GM18951 (cell line): ENCODE results near the gene SNRPN.
"Not testable (repeated sequence)": the region's sequence is repeated elsewhere in the genome, so short reads cannot be mapped to it uniquely, and the experiment has no call there.

ENCODE experiments used
- POLR2A ChIP-seq: IDR thresholded peaks from 4 replicates; pipeline ENCODE4 v1.6.1; 2011; ENCODE audit warnings: mild to moderate bottlenecking; ENCODE audit not compliant: insufficient read length, insufficient read depth; ENCODE audit errors: extremely low read depth
- in situ Hi-C: fragments of 300-500 bp; cut with MboI; formaldehyde crosslinking; loops from one replicate; pipeline ENCODE4 v1.12.0; 2022; ENCODE audit warnings: low sequenced_read_pairs, mixed read lengths, inconsistent platforms; ENCODE audit not compliant: unreplicated experiment

The SNRPN gene

DNA sequence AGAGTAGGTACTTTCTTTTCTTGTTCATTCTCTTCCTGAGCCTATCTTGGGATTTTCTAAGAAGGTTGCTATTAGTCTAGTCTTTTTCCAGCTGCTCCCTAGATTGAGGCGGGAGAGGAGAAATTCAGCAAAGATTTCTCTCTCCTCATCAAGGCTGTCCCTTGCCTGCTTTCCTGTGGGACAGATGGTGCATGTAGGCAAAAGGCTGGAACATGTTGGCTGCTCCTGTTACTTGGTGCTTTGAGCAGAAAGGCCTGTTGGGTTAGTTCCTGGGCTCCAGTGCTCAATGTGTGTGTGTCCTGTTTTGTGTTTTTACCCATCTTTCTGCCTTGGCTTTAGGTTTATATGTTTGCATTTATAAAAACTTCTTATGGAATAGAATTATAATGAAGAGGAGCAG lies 9.1 kb upstream of the SNRPN start:
- TF ChIP-seq POLR2A, result no peak
- in situ Hi-C loops, result no loop called here

DNA sequence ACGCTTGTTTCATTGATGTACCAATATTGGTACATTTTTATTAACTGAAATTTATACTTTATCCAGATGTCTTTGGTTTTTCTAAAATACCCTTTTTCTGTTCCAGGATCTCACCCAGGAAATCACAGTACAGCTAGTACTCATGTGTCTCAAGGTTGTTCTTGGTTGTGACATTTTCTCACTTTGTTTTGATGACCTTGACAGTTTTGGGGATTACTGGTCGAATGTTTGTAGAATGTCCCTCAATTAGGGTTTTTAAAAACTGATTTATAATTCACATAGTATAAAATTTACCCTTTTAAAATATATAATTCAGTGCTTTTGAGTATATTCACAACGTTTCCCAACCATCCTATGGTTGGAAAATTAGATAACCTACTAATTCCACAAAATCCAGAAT lies 6.3 kb upstream of the SNRPN start:
- TF ChIP-seq POLR2A, result no peak
- in situ Hi-C loops, result no loop called here

DNA sequence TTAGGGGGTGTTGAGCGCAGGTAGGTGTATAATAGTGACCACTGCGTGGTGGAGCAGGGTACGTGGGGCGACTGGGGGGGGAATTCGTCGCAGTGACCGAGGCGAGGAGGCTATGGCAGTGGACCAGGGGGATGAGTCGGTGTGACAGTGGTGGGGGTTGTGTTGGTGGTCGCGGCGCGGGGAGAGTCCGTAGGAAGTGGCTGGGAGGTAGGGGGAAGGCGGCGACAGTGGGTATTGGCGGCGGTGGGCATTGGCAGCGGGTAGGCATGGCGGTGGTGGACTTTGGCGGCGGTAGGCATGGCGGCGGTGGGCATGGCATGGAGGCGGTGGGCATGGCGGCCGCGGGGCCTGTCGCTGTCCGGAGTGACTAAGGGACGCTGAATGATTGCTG lies 739 bp downstream of the SNRPN start:
- in situ Hi-C loops, result no loop called here
- no peak for TF ChIP-seq POLR2A

DNA sequence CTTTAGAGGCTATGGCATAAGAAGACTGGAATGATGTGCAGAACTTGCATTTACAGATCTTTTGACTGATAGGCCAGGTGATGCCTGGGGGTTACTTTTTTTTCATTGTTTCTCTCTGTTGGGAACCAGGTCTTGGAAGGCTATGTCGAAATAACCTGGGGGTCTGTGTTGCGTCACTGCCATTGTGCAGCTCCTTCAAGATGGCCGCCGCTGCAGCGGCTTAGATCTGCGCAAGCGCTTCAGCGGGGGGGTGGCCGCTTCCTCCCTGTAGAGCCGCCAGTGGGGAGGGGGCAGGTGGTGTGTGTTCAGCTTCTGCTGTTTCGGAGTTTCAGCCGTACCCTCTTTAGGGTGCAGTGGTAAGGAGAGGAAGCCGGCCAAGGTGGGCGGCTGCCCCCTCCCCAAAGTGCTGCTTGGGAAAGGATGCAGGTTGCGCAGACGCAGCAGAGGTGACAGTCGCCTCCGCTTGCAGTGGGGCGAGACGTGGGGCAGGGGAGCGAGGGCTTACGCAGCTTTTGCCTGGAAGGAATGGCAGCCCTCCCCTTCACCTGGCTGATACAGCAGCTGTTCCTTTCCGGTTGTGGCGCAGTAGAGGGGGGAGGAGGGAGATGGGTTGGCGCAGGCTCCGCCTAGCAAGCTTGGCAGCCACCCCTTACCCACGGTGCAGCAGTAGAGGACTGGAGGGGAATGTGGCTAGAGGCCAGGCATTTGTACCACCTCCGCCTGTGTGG lies 1.5 kb downstream of the SNRPN start:
- in situ Hi-C loops, result no loop called here
- TF ChIP-seq POLR2A, result peak; percentile 56

DNA sequence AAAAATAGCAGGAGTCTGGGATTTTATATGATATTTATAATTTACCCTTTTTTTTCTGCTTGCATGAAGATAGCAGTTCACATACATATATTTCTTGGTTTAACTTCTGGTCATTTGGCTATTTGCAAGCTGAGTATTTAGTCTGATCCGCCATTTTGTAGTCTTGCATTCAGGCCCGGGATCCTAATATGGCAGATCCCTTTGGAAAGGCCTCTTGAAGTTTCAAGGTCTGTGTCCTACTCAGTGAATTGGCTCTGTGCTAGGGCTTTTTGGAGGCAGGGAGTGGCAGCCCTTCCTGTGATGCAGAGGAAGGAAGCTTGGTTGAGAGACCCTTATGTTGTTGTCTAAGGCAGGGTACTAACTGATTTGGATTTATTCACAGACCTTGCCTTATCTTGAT lies 2.9 kb downstream of the SNRPN start:
- in situ Hi-C loops, result no loop called here
- TF ChIP-seq POLR2A, result no peak

DNA sequence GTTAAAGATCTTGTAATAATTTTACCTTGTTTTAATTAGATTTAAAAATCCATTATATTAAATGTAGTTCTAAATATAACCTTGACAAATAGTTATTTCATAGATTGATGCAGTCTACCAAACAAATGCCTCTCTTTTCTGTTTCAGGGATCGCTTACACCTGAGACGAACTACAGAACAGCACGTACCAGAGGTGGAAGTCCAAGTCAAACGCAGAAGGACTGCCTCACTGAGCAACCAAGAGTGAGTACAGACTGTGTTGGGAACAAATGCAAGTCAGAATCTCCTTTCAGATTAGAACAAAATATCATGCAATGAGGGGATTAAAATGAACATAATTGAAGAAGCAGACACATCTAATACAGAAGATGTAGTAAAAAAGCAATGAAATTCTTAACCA lies 7.2 kb downstream of the SNRPN start:
- no peak for TF ChIP-seq POLR2A
- in situ Hi-C loops, result no loop called here

DNA sequence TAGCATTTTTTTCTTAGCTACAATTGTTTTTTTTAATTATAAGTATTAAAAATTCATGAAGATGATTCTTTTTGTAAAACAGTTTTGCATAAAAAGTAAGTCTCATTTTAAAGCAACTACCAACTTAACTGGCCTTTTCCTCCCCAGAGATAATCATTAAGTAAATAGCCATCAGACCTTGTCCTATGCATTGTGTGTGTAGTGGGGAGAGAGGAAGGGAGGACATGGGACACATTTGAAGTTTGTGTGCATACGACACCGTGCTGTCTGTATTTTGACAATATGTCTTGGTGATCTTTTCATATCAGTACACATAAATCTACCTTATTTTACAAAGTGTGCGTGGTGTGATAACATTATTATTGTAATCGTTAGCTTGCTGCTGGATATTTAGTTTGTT lies 8.1 kb downstream of the SNRPN start:
- TF ChIP-seq POLR2A, result no peak
- in situ Hi-C loops, result no loop called here

- in situ Hi-C loops, result no loop called here
- TF ChIP-seq POLR2A, result no peak
Measured at GRCh38 chr15:24966364-24967103, 11.7 kb downstream of the SNRPN start.

GRCh38 chr15:24971052-24971451 lies 16.3 kb downstream of the SNRPN start:
- in situ Hi-C loops, result no loop called here
- TF ChIP-seq POLR2A, result no peak

DNA sequence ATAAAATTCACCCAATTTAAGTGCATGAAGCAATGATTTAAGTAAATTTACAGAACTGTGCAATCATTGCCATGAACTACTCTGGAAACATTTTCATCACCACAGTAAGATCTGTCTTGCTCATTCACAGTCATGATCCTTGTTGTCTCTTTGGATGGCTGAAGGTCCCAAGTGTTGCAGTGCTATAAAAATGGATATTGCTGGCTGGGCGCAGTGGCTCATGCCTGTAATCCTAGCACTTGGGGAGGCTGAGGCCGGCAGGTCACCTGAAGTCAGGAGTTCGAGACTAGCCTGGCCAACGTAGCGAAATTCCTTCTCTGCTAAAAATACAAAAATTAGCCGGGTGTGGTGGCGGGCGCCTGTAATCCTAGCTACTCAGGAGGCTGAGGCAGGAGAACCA lies 17.0 kb downstream of the SNRPN start:
- in situ Hi-C loops, result no loop called here
- no peak for TF ChIP-seq POLR2A

- in situ Hi-C loops, result not testable (repeated sequence)
Measured at GRCh38 chr15:24972707-24973106, 17.9 kb downstream of the SNRPN start.

DNA sequence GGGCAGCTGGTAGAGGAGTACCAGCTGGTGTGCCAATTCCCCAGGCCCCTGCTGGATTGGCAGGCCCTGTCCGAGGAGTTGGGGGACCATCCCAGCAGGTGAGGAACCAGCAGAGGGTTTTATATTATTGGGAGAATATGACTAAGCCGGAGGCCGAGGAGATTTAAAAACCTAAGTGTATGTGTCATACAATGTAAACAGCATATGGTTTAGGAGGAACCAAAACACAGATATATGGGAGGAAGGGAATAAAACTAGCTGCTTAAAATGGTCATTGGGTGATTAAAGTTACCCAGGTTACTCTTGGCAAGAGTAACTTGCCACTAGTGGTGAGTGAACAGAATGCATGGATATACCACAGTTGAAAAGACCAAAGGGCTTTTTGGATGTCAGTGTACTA lies 22.1 kb downstream of the SNRPN start:
- in situ Hi-C loops, result no loop called here
- no peak for TF ChIP-seq POLR2A

DNA sequence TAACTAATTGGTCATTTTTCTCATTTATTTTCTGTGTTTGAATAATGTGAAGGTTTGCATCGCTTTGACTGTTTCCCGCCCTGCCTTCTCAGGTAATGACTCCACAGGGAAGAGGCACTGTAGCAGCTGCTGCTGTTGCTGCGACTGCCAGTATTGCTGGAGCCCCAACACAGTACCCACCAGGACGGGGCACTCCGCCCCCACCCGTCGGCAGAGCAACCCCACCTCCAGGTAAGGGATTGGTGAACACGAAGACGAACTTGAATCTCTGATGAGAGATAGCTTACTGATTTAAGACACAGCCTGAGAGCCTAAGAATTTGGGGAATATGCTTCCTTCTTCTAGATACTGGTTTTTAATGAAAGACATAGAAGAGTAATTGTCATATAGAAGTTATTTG lies 22.9 kb downstream of the SNRPN start:
- in situ Hi-C loops, result no loop called here
- TF ChIP-seq POLR2A, result no peak

DNA sequence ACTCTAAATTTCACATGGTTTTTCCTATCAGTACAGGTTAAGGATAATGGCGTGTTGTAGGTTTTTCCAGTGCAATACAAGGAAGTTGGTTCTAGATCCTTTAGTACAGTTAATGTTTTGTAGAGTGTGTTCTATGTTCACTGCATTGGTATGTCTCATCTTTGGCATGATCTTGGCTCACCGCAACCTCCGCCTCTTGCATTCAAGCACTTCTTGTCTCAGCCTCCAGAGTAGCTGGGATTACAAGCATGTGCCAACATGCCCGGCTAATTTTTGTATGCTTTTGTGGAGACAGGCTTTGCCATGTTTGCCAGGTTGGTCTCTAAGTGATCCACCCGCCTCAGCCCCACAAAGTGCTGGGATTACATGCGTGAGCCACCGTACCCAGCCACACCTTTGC lies 30.4 kb downstream of the SNRPN start:
- TF ChIP-seq POLR2A, result no peak
- in situ Hi-C loops, result no loop called here

DNA sequence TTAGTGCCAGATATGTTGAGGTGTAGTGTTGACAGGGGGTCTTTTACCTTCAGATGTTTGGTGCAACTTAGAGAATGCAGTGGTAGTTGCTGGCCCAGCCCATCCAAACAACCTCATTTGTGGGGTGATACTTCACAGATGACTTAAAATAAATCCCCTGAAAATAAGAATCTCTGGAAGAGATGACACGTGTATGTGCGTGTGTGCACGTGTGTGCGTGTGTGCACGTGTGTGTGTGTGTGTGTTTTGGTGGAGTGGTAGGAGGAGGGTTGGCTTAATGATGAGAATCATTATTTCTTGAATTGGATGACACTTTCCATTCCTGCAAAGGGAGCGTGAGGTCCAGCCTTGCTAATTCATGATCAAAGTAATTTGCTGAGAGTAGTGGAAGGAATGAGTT lies 31.9 kb downstream of the SNRPN start:
- TF ChIP-seq POLR2A, result no peak
- in situ Hi-C loops, result no loop called here

DNA sequence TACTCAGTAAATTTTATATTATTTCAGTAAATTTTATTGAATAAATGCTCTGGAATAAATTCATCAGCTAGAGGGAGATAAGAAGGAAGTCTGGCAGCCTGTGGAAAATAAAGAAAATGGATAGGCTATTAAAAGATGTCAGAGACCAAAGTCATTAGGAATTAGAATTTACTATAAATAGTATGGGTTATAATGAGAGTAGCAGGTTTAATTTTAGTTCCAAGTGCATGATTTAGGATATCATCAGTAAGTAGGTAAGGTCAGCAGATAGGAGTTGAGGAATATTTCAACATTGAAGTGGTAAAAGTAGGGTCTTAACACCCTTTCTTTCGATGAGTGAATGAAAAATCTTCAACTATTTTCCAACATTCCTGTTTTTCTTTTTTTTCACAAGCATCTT lies 64.6 kb downstream of the SNRPN start:
- TF ChIP-seq POLR2A, result no peak
- in situ Hi-C loops, result no loop called here
